CD4-positive, alpha-beta T cell treated with Interleukin-4 for 1 hour (primary cell): Measurements from ENCODE around the gene ACOT7.

Experiments used
- DNase-seq, 2 donors: peaks; one replicate each; pipeline ENCODE4 v3.0.0-alpha.2; 2020 to 2022

The ACOT7 gene

DNA sequence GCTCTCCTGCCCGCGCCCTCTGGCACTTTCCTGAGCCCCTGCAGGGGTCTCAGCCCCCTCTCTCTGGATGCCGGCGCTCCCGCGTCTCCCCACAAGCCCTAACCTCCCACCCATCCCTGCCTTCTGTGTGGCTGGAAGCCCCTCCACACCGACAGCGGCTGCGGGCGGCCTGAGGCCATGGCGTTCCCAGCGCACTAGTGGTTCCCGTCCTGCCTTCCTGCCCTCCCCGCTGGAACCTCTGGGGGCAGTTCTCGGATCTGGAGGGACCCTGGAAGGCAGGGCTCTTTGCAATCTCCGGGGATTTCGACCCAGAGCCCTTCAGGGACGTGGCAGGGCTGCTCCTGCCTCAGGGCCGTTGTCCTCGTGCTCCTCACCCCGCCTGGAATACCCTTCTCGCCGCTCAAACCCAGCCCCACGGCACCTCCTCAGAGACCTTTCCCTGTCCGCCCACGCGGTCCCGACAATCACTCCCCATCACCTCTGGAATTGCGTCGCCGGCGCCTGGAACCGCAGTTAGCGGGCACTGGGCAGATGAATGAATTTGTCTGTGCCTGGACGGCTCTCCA, 30.5 kb upstream of the ACOT7 start:
- DNase-seq = peak in 1 of 2 donors; percentile 13

DNA sequence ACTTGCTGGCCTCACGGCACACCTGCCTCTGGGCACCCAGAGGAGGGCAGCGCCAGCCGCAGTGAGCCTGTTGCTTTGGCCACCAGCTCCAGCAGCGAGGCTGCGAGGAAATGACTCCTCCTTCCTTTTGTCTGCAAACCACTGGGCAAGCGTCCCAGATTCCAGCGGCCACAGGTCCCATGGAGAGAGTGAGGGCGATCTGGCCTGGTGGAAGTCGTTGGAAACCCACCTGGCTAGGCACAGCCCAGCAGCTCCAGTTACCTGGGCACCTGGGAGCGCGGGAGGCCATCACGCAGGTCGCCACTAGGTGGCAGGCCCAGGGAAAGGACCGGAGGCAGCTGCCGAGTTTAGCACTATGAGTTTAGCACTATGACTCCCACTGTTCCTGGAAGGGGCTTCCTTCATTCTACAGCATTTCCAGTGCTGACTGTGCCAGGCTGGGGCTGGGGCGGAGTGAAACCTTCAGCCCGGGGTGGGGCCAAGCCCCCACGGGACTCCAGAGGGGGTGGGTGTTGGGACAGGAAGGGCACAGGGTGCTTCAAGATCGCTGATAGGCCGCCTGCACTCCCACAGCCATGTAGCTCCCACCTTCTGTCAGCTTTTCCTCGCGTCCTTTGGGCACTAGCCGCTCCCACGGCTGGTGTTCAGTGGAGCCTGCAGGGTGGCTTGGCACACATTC, 29.9 kb upstream of the ACOT7 start:
- DNase-seq = peak; percentile 61 to 71

GRCh38 chr1:6421266-6421665, 27.7 kb upstream of the ACOT7 start:
- DNase-seq = no peak

DNA sequence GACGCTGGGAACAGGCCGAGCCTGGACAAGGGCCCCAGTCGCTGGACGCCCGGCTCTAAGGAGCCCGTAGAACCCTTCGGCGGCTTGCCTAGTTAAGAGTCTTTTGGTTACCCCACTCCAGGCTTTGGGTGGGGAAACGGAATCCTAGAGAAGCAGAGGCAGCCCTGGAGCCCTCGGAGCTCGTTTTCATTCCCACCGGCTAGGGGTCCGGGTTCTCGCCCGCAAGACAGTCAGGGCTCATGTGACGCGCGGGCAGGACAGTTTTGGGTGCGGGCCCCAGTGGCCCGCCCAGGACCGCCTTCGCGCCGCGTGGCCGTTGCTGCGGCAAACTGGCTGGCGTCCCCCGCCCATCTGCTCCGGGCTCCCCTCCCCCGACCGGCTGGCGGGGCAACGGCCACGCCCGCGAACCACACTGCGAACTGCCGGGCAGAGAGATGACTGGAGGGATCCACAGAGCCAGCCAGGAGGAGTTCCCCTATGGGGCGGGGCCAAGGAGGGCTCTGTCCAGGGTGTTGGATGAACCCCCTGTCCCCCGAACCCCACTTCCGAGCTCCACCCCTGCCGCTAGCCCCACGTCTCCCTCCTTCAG, 27.0 kb upstream of the ACOT7 start:
- DNase-seq = no peak

DNA sequence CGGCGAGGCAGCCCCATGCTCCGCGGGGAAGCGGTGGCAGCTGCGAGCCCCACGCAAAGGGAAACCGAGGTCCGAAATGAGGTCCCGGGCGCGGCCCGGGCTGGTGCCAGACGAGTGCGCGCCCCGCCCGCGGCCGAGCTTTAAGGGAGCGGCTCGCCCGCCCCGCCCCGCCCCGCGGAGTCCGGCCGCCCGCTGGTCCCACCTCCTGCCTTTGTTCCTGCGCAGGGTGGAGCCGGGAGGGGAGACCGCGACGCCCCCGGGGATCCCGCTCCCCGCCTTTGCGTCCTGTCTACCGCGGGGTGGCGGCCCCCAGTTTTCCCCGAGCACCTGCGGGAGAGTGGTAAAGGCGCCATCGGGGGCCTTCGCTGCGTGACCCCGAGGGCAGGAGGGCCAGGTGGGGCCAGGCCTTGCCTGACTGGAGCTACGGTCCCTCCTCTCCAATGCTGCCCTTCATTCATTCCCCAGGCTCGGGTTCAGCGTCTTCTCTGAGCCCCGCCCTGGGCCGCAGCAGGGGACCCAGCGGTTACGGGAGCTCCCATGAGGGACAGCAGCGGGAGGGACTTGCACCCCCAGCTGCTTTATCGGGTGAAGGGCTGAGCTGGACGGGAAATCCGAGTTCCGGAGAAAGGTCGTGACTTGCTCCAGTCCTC, 26.4 kb upstream of the ACOT7 start, which contains the start of gene HES2:
TSS of gene HES2 (minus strand) at position 116 of the 650 bp plus-strand sequence. CDS start at position 17, 99 bp downstream.
- no peak for DNase-seq

DNA sequence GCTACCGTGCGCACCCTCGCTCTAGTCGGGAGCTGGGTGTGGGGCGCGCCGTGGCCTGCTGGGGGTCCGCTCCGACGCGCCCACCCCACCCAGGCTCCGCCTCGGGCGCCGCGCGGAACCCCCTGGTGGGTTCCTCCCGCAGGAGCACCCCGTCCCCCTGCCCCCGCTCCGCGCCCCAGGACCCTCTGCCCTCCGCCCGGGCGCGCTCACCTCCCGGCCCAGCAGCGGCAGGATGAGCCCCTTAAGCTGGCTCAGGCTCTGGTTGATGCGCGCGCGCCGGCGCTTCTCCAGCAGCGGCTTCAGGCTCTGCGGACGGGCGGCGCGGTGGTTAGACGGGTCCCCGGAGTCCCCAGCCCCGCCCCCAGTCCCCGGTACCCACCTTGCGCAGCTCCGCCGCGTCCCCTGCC, 25.8 kb upstream of the ACOT7 start:
- no peak for DNase-seq

DNA sequence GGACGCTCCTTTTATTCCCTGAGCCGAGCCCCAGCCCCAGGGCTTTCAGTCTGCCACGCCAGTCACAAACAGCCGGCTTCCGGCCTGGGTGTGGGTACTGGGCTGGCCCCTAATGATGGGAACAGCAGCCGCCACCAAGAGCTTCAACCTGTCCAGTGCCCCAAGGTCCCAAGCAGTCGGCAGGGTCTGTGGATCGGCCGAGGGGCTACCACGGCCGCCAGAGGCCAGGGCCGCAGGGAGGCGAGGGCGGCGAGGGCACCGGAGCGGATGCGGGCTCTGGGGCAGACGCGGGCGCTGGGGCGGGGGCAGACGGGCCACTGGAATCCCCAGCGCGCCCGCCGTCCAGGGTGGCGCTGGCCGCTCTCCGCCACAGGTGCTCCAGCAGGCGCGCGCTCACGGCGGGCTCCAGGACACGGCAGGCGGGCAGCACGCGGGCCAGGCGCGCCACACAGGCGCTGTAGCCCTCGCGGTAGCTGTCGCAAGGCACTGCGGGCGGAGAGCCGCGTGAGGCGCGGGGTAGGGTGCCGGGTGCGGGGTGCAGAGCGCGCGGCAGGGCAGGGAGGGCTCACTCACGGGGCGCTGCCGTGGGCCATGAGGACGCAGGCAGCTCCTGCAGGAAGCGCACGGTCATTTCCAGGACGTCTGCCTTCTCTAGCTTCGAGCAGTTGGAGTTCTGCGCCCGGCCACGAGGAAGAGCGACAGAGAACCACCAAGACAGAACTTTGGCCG, 25.3 kb upstream of the ACOT7 start:
- no peak for DNase-seq

DNA sequence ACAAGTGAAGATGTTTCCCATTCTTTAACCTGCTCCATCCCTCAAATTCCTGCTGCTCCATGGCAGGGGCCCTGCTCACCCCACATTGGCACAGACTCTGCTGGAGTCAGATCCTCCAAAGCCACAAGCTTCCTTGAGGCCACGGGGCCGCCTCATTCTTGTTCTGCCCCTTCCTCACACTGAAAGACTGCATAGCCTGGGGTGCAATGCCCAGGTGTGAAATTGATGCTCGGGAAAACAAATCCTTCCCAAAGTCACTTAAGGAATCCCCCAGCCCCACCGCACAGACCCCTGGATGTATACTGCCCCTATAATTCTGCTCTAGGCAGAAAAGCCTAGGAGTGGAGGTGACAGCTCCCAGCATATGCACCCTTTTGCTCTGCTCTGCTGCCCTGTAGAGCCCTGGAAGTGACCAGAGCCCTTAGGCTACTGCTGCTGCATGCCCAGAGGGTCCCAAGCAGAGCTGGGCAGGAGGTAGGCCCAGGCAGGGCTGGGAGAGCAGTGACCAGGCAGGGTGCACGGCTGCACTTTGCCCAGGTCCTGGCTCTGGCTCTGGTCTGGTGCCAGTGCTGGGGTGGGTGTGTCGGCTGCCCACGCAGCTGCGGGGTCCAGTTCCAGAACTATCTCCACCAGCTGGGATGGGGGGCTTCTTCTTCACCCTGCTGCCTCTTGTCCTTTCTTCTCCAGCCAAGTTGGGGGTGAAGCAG, 24.5 kb upstream of the ACOT7 start:
- no peak for DNase-seq

DNA sequence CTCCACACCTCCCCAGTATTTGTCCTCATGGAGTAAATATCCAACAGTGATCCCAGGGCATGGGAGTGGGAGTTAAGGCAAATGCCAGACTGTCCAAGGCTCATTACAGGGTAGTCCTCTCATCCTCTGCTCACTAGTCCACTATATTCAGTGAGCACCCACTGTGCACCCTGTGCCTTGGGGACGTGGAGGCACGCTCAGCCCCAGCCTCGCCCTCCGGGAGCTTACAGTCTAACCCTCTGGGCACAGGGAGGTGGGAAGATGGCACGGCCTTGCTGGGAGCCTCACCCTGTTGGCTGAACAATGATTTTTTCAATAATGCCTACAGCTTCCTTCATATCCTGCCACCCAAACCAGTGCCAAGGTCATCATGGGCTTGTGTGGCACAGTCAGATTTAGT, 23.3 kb upstream of the ACOT7 start:
- no peak for DNase-seq

DNA sequence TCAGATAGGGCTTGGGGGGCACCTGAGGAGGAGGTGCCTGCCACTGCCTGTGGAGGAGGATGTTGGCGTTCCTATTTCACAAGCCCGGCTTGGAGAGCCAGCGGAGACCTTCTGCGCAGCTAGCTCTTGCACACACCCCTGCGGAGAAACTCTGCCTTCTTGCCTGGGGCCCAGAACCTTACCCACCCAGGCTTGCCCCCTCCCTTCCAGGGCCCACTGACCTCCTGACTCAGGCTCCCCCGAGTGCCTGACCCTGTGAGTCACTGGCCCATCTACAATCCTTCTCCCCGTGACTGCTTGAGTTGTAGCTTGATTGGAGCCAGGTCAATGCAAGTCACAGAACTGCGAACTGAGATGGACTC, 22.7 kb upstream of the ACOT7 start:
- no peak for DNase-seq

GRCh38 chr1:6414881-6415626, 21.5 kb upstream of the ACOT7 start:
- no peak for DNase-seq

DNA sequence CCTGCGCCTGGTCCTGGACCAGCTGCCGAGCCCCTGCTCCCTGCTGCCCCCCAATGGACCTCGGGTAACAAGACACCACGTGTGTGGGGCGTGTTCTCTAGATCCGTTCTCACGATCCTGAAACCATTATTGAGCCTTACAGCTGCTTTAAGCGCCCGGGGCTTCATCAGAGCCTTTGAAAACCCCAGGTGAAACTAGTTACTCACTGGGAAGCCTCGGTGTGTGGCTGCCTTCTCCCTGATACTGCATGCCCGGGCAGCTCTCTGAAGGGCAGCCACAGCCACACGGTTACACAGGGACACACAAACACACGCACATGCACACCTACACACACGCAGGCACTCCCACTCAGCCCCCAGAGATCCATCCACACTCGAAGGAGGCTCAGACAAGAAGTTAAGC, 20.9 kb upstream of the ACOT7 start:
- peak; percentile 25 to 37 for DNase-seq

- no peak for DNase-seq
These were observed 19.3 kb upstream of the ACOT7 start for GRCh38 chr1:6412896-6413295.

- DNase-seq = no peak
These were observed 16.8 kb upstream of the ACOT7 start for GRCh38 chr1:6410248-6410893.

GRCh38 chr1:6409733-6410132, 16.2 kb upstream of the ACOT7 start:
- no peak for DNase-seq

- DNase-seq = no peak
These were observed 15.5 kb upstream of the ACOT7 start for GRCh38 chr1:6409053-6409452.

DNA sequence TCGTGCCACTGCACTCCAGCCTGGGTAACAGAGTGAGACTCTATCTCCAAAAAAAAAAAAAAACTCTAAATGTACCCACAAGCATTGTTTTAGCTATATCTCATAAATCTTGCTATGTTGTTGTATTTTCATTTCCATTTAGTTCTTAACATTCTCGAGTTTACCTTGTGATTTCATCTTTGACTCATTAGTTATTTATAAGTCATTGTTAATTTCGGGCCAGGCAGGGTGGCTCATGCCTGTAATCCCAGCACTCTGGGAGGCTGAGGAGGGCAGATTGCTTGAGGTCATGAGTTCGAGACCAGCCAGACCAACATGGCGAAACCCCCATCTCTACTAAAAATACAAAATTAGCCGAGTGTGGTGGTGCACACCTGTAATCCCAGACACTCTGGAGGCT, 14.5 kb upstream of the ACOT7 start:
- no peak for DNase-seq

DNA sequence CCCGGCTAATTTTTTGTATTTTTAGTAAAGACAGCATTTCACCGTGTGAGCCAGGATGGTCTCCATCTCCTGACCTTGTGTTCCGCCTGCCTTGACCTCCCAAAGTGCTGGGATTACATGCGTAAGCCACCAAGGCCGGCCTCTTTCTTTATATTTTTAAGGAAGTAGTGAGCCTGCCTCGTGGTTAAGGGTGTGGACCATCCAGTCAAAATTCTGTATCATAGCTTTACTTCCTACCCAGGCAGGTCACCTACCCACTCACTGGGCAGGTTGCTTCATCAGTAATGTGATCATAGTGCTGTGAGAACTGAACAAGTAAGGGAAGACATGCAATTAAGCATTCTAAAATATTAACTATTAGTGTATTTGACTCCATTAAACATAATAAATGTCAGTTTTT, 8.1 kb upstream of the ACOT7 start:
- DNase-seq = peak in 1 of 2 donors; percentile 56

DNA sequence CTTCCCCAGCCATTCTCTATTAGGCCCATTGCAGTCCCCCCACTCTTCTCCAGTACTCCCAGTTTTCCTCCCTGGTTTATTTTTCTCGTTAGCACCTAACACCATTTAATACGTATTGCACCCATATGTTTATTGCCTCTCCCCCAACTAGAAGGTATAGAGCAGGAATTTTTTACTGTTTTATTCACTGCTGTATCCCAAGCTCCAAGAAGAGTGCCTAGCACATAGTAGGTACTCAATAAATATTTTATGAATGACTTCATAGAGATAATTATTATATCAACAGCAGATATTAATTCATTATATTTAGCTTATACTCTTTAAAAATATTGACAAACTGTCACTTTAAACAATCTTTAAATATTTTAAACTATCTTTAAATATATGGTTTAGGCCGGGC, 5.7 kb upstream of the ACOT7 start:
- no peak for DNase-seq

DNA sequence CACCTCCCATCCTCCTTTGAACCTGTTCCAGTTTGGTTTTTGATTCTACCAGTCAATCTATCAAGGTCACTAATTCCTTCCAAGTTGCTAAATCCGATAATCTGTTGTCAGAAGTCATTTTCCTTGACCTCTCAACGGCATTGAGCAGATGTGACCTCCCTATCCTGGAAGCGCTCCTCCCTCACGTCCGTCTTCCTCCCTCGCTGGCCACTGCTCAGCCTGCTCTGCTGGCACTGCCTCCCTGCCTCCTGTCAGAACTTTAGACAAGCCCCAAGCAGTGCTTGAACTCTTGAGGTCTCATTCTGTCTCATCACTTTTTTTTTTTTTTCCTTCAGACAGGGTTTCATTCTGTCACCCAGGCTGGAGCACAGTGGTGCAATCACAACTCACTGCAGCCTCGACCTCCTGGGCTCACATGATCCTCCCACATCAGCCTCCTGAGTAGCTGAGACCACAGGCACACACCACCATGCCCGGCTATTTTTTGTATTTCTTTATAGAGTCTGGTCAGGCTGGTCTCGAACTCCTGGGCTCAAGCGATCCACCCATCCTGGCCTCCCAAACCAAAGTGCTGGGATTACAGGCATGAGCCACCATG, 4.4 kb upstream of the ACOT7 start:
- no peak for DNase-seq

DNA sequence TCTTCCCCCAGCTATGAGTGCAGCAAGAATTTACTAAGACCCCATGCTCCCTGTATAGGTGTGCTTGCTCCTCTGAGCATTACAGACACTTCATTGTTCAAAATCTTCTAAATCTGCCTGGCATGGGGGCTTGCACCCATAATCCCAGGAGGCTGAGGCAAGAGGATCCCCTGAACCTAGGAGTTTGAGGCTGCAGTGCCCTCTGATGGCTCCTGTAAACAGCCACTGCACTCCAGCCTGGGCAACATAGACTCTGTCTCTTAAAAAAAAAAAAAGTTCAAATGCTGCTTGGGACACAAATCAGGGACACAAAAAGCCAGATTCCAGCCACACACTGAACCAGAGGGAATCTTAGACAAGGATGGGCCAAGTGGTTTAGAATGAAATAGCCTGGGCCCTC, 3.4 kb upstream of the ACOT7 start:
- DNase-seq = no peak
